Astrocyte (in vitro differentiated cells and primary cell): Measurements from ENCODE around the gene MOBP. TPM values are rescaled to one million over a fixed set of nuclear protein-coding genes. Genes with fewer than 3 reads are reported as not detected.

ENCODE experiments used
- DNase-seq: peaks from one replicate; pipeline ENCODE4 v3.0.0-alpha.2; 2010; ENCODE audit warnings: low read depth
- FAIRE-seq: peaks from 2 replicates; lab custom pipeline; 2011; peaks lifted over from hg19 to GRCh38; lab: Jason Lieb, UNC
- H2AFZ ChIP-seq: 2 replicates; pipeline ENCODE4 v1.6.0; 2012; ENCODE audit warnings: low read depth, low read length, inconsistent platforms
- H3K27ac ChIP-seq: 2 replicates; pipeline ENCODE4 v1.5.1; 2011; ENCODE audit warnings: low read depth, low read length, inconsistent platforms
- H3K27me3 ChIP-seq: 2 replicates; pipeline ENCODE4 v1.6.0; 2011; ENCODE audit warnings: low read length, inconsistent platforms; ENCODE audit not compliant: insufficient read depth
- H3K36me3 ChIP-seq: 2 replicates; pipeline ENCODE4 v1.5.1; 2011; ENCODE audit warnings: low read length, inconsistent platforms; ENCODE audit not compliant: insufficient read depth
- H3K4me1 ChIP-seq: 2 replicates; pipeline ENCODE4 v1.5.1; 2011; ENCODE audit warnings: low read length, inconsistent platforms; ENCODE audit not compliant: insufficient read depth
- H3K4me2 ChIP-seq: 2 replicates; pipeline ENCODE4 v1.6.0; 2012; ENCODE audit warnings: low read length, inconsistent platforms
- H3K4me3 ChIP-seq: 2 replicates; pipeline ENCODE4 v1.5.1; 2011; ENCODE audit warnings: low read depth, mild to moderate bottlenecking, low read length, inconsistent platforms; ENCODE audit not compliant: insufficient read depth
- H3K79me2 ChIP-seq: 2 replicates; pipeline ENCODE4 v1.6.0; 2012; ENCODE audit warnings: mild to moderate bottlenecking, low read length, inconsistent platforms; ENCODE audit not compliant: insufficient read depth
- H3K9ac ChIP-seq: 2 replicates; pipeline ENCODE4 v1.6.0; 2012; ENCODE audit warnings: mild to moderate bottlenecking, low read length, inconsistent platforms
- H3K9me3 ChIP-seq: 2 replicates; pipeline ENCODE4 v1.5.1; 2012; ENCODE audit warnings: low read depth, mild to moderate bottlenecking, low read length, inconsistent platforms; ENCODE audit not compliant: insufficient read depth
- H4K20me1 ChIP-seq: 2 replicates; pipeline ENCODE4 v1.6.0; 2012; ENCODE audit warnings: low read length, inconsistent platforms; ENCODE audit not compliant: insufficient read depth
- H3K27ac Mint-ChIP-seq: one replicate; pipeline ENCODE4 v1.8.0; 2021; ENCODE audit warnings: mild to moderate bottlenecking, mixed read lengths; ENCODE audit not compliant: unreplicated experiment
- H3K27me3 Mint-ChIP-seq: one replicate; pipeline ENCODE4 v1.8.0; 2021; ENCODE audit warnings: low read depth, mixed read lengths; ENCODE audit not compliant: unreplicated experiment
- H3K36me3 Mint-ChIP-seq: one replicate; pipeline ENCODE4 v1.8.0; 2021; ENCODE audit warnings: low read depth, mixed read lengths; ENCODE audit not compliant: unreplicated experiment
- H3K4me1 Mint-ChIP-seq: one replicate; pipeline ENCODE4 v1.8.0; 2021; ENCODE audit warnings: low read depth, mixed read lengths; ENCODE audit not compliant: unreplicated experiment
- H3K4me3 Mint-ChIP-seq: one replicate; pipeline ENCODE4 v1.8.0; 2021; ENCODE audit warnings: mild to moderate bottlenecking, moderate library complexity, mixed read lengths; ENCODE audit not compliant: unreplicated experiment
- H3K9me3 Mint-ChIP-seq: one replicate; pipeline ENCODE4 v1.8.0; 2021; ENCODE audit warnings: mild to moderate bottlenecking, mixed read lengths; ENCODE audit not compliant: unreplicated experiment
- CTCF ChIP-seq: IDR thresholded peaks from 2 replicates; pipeline ENCODE4 v1.5.1; 2011; ENCODE audit warnings: low read depth, mild to moderate bottlenecking, inconsistent platforms, low read length, moderate library complexity; ENCODE audit not compliant: insufficient read depth
- EZH2 ChIP-seq: IDR thresholded peaks from 2 replicates; pipeline ENCODE4 v1.6.1; 2012; ENCODE audit warnings: mild to moderate bottlenecking, low read length, inconsistent platforms; ENCODE audit not compliant: insufficient read depth
- total RNA-seq: library from RNA; stranded (reverse); gene quantifications from 2 replicates; pipeline ENCODE4 v1.2.1, GENCODE V29; 2021

Gene MOBP
- total RNA-seq, 1 donor from 2014 or later = 0.16 TPM

- no peaks in the 10 kb centered on the region for H3K4me1 Mint-ChIP-seq
- no peaks in the 10 kb centered on the region for H3K27me3 Mint-ChIP-seq
- DNase-seq (no peak), FAIRE-seq (no peak)
- Histone ChIP-seq H3K79me2 (no peaks in the 10 kb centered on the region), H3K4me2 (no peak overlapping the region), H3K27ac (no peak overlapping the region), H3K4me3 (no peak overlapping the region), H4K20me1 (no peaks in the 10 kb centered on the region), H3K9me3 (no peaks in the 10 kb centered on the region), H2AFZ (no peak overlapping the region), H3K4me1 (no peaks in the 10 kb centered on the region), H3K9ac (no peak overlapping the region), H3K27me3 (peaks cover 2% of the 10 kb centered on the region), H3K36me3 (no peaks in the 10 kb centered on the region)
- no peak overlapping the region for H3K27ac Mint-ChIP-seq
- H3K4me3 Mint-ChIP-seq = no peak overlapping the region
- no peaks in the 10 kb centered on the region for H3K36me3 Mint-ChIP-seq
- no peaks in the 10 kb centered on the region for H3K9me3 Mint-ChIP-seq
- TF ChIP-seq EZH2 (no peak), CTCF (no peak)
These were observed 6.8 kb upstream of the MOBP start for GRCh38 chr3:39460677-39461076.

GRCh38 chr3:39463269-39463668 is 4.2 kb upstream of the MOBP start:
- H3K79me2 ChIP-seq = no peaks in the 10 kb centered on the region
- Mint-ChIP-seq H3K4me3 (no peak overlapping the region), H3K4me1 (no peaks in the 10 kb centered on the region), H3K36me3 (no peaks in the 10 kb centered on the region), H3K9me3 (no peaks in the 10 kb centered on the region), H3K27ac (no peak overlapping the region), H3K27me3 (no peaks in the 10 kb centered on the region)
- H3K4me1 ChIP-seq = no peaks in the 10 kb centered on the region
- H2AFZ ChIP-seq = no peak overlapping the region
- peaks cover 2% of the 10 kb centered on the region for H3K27me3 ChIP-seq
- no peak overlapping the region for H3K4me2 ChIP-seq
- no peaks in the 10 kb centered on the region for H3K36me3 ChIP-seq
- FAIRE-seq (no peak), DNase-seq (no peak)
- H3K9me3 ChIP-seq = no peaks in the 10 kb centered on the region
- H3K27ac ChIP-seq = no peak overlapping the region
- no peaks in the 10 kb centered on the region for H4K20me1 ChIP-seq
- H3K4me3 ChIP-seq = no peak overlapping the region
- H3K9ac ChIP-seq = no peak overlapping the region
- TF ChIP-seq EZH2 (no peak), CTCF (no peak)

- no peaks in the 10 kb centered on the region for H3K27me3 Mint-ChIP-seq
- no peak overlapping the region for H3K27ac Mint-ChIP-seq
- Histone ChIP-seq H3K27ac (no peak overlapping the region), H3K4me2 (no peak overlapping the region), H3K4me3 (no peak overlapping the region), H3K27me3 (peaks cover 2% of the 10 kb centered on the region), H3K79me2 (no peaks in the 10 kb centered on the region), H3K9me3 (no peaks in the 10 kb centered on the region), H3K4me1 (no peaks in the 10 kb centered on the region), H3K9ac (no peak overlapping the region), H2AFZ (no peak overlapping the region), H3K36me3 (no peaks in the 10 kb centered on the region), H4K20me1 (no peaks in the 10 kb centered on the region)
- no peaks in the 10 kb centered on the region for H3K4me1 Mint-ChIP-seq
- FAIRE-seq (no peak), DNase-seq (no peak)
- TF ChIP-seq EZH2 (no peak), CTCF (no peak)
- no peaks in the 10 kb centered on the region for H3K9me3 Mint-ChIP-seq
- no peak overlapping the region for H3K4me3 Mint-ChIP-seq
- H3K36me3 Mint-ChIP-seq = no peaks in the 10 kb centered on the region
These were observed 492 bp upstream of the MOBP start for GRCh38 chr3:39466988-39467387.
